Activated T-cell treated with anti-CD3 and anti-CD28 coated beads for 1 hour (primary cell): ENCODE data around the gene SPON1.
"Not testable (repeated sequence)": the region's sequence is repeated elsewhere in the genome, so short reads cannot be mapped to it uniquely, and the experiment has no call there.

Experiments
- DNase-seq: peaks from one replicate; pipeline ENCODE4 v3.0.0-alpha.2; 2020; ENCODE audit warnings: low read depth

Gene SPON1

GRCh38 chr11:14089690-14090462 lies 127.4 kb downstream of the SPON1 start:
- DNase-seq: no peak

GRCh38 chr11:14090631-14091030 lies 128.1 kb downstream of the SPON1 start:
- DNase-seq: not testable (repeated sequence)

GRCh38 chr11:14093065-14093464 lies 130.5 kb downstream of the SPON1 start:
- DNase-seq: no peak

- no peak for DNase-seq
These were observed 132.0 kb downstream of the SPON1 start for GRCh38 chr11:14094481-14095037.

GRCh38 chr11:14095882-14096281 lies 133.4 kb downstream of the SPON1 start:
- DNase-seq: no peak

- DNase-seq: no peak
These were observed 134.1 kb downstream of the SPON1 start for GRCh38 chr11:14096606-14097005.

- no peak for DNase-seq
These were observed 138.9 kb downstream of the SPON1 start for GRCh38 chr11:14101388-14101787.

- no peak for DNase-seq
These were observed 140.2 kb downstream of the SPON1 start for GRCh38 chr11:14102766-14103165.

- no peak for DNase-seq
These were observed 142.9 kb downstream of the SPON1 start for GRCh38 chr11:14105446-14105845.

GRCh38 chr11:14106303-14107049 lies 144.0 kb downstream of the SPON1 start:
- no peak for DNase-seq

- no peak for DNase-seq
These were observed 144.5 kb downstream of the SPON1 start for GRCh38 chr11:14107050-14107430.

GRCh38 chr11:14109742-14110141 lies 147.2 kb downstream of the SPON1 start:
- no peak for DNase-seq

- DNase-seq: no peak
These were observed 148.1 kb downstream of the SPON1 start for GRCh38 chr11:14110629-14111028.

GRCh38 chr11:14111496-14111895 lies 149.0 kb downstream of the SPON1 start:
- DNase-seq: no peak

GRCh38 chr11:14112721-14113120 lies 150.2 kb downstream of the SPON1 start:
- no peak for DNase-seq

GRCh38 chr11:14114269-14114668 lies 151.7 kb downstream of the SPON1 start:
- DNase-seq: no peak

- DNase-seq: no peak
These were observed 152.3 kb downstream of the SPON1 start for GRCh38 chr11:14114786-14115185.

GRCh38 chr11:14117632-14118031 lies 155.1 kb downstream of the SPON1 start:
- DNase-seq: no peak

GRCh38 chr11:14118072-14118471 lies 155.5 kb downstream of the SPON1 start:
- no peak for DNase-seq

- DNase-seq: no peak
These were observed 156.8 kb downstream of the SPON1 start for GRCh38 chr11:14119357-14119756.

GRCh38 chr11:14124350-14124749 lies 161.8 kb downstream of the SPON1 start:
- no peak for DNase-seq

GRCh38 chr11:14124886-14125285 lies 162.4 kb downstream of the SPON1 start:
- DNase-seq: no peak

GRCh38 chr11:14125529-14125928 lies 163.0 kb downstream of the SPON1 start:
- DNase-seq: no peak
